GM18867 (cell line): Measurements from ENCODE around the gene COPS9.

ENCODE experiments used
- ATAC-seq: cut with Tn5 transposase; IDR thresholded peaks from one replicate; pipeline ENCODE4 v1.9.1; 2021; ENCODE audit warnings: mild to moderate bottlenecking, moderate library complexity; ENCODE audit not compliant: unreplicated experiment

The COPS9 gene

DNA sequence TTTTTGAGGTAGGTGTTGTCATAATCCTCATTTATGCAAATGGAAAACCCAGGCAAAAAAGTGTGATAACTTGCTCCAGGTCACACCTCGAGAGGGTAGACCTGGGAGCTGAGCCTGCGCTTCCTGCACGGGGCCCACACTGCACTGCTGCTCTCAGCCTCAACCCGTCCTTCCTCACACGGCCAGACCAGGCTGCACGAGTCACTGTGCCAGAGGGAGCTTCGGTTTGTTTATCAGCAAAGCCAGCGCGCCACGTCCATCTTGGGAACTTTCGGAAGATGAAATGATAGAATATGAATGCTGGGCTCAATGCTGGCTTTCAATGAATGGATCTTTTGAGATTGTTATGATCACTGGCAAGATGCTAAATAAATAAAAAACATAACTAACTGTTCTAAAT lies 14.4 kb downstream of the COPS9 start:
- no peak for ATAC-seq

DNA sequence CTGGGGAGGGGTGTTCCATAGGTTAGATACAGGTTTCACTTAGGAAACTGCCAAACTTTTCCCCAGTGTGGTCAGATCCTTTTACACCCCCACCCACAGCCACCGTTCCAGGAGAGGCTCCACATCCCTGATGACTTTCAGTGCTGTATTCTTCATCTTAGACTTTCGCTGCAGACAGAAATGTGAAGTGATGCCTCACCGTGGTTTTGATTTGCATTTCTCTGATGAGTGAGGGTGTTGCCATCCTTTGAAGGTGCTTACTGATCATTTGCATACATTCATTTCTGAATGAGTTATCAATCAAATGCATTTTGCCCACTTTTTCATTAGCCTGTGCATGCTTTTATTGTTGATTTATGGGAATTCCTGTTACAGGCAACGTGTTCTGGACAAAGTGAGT lies 14.9 kb downstream of the COPS9 start:
- ATAC-seq: peak; percentile 77

DNA sequence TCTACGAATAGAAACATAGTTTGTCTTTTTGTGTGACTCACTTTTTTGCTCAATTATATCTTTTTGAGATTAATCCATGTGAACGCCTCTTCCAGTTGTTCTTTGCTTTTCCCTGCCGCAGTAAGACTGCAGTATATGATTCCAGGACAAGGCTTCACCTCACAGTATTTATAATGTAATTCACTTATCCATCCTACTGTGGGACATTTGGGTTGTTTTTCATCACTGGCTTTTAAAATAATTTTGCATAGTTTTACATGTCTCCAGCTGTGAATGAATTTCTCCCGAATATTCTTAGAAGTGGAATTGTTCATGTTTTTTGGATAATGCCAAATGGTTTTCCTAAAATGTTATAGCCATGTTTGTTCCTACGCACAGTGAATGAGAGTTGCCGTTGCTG lies 21.9 kb downstream of the COPS9 start:
- ATAC-seq: no peak

DNA sequence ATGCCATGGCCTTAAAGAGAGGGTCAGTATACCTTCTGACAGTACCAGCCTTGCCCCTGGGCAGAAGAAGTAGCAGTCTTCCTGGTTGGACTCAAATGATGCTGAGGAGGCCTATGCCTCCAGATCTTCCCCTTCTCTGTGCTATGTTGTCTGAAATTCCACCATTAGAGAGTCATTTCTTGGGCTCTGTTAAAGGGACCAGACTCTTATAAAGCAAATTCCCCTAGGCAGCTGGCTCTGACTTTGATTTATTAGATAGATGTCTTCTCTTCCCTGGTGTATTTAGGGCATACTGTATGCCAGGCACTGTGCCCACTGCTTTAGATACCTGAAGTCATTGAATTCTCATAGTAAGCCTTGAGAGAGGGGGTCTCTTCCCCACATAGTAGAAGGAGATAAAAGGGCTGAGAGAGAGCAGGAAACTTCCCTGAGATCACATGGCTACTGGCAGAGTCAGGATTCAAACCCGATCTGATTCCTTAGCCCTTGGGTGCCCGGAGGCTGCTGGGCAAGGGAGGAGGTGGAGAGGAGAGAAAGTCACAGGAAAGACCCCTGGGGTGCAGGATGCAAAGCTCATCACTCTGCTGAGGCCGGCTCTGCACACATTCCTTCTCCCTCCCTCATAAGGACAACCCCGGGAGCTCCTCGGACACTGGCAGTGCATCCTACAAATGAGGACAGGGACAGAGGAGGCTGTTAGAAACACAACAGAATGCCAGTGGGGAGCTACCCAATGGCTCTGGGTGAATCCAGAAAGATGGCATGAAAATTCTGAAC lies 23.0 kb downstream of the COPS9 start:
- no peak for ATAC-seq

- no peak for ATAC-seq
Observed at GRCh38 chr2:240111253-240111652, 24.9 kb downstream of the COPS9 start.

- ATAC-seq: no peak
Observed at GRCh38 chr2:240109386-240109785, 26.7 kb downstream of the COPS9 start.

- no peak for ATAC-seq
Observed at GRCh38 chr2:240107477-240107796, 28.7 kb downstream of the COPS9 start.

DNA sequence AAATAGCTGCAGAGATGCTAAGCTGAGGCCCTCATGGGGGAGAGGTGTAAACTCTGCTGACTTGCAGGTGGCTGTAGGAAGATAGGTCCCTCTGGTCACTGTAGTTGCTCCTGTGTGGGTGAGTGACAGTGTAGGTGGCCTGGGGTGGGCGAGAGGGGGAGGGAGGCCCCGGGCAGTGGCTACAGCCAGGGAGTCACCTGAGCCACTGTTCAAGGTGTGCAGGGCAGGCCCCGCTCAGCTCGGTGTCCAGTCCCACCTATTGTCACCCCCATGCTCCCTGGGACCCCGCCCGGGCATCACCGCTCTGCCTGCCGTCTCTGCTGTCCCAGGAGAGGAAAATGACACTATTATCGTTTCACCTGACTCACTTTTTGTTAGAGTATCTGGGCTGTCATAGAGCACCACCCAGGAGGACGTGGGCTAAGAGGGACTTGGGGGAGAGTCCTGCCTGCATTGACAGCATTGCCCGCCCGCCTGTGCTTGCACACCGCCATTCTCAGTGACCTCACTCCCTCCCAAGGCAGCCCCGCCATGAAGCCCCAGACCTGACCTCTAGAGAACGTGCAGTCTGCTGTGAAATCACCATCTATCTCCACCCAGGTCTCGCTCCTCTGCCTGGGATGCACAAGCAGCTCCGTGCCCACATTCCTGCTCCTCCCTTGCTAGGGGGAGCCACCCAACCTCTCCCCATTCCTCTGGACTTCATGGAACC lies 29.2 kb downstream of the COPS9 start:
- ATAC-seq: no peak

GRCh38 chr2:240105982-240106381 lies 30.1 kb downstream of the COPS9 start:
- ATAC-seq: no peak

GRCh38 chr2:240103136-240103535 lies 33.0 kb downstream of the COPS9 start:
- no peak for ATAC-seq

GRCh38 chr2:240098349-240098748 lies 37.8 kb downstream of the COPS9 start:
- ATAC-seq: no peak

- ATAC-seq: no peak
Observed at GRCh38 chr2:240095556-240096523, 40.3 kb downstream of the COPS9 start.

GRCh38 chr2:240089306-240089705 lies 46.8 kb downstream of the COPS9 start:
- no peak for ATAC-seq

DNA sequence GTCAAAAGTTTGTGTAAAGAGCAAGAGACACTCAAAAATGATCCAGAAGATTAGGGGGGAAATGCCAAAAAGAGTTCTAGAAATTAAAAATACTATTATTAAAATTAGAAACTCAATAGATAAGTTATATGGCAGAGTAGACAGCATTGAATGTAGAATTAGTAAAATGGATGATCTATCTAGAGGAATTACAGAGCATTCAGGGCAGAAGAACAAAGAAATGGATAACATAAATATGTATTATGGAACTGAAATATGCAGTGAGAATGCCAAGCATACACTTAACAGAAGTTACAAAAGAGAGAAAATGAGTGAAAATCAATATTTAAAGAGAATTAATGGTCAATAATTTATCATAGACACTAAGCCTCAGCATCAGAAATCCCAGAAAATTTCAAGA lies 49.5 kb downstream of the COPS9 start:
- ATAC-seq: no peak
